PFSK-1 (cell line): Measurements from ENCODE around the gene OR5P2.

Experiments used
- FOXP2 ChIP-seq: optimal IDR thresholded peaks from 2 replicates; pipeline ENCODE3; 2011; ENCODE audit warnings: borderline replicate concordance, control low read depth, inconsistent platforms; ENCODE audit not compliant: insufficient read depth; ENCODE audit errors: extremely low read length, extremely low read depth
- POLR2AphosphoS5 ChIP-seq: IDR thresholded peaks from 2 replicates; pipeline ENCODE4 v1.6.1; 2012; ENCODE audit warnings: low read depth, mild to moderate bottlenecking, control low read depth, low read length, moderate library complexity
- SIN3A ChIP-seq: IDR thresholded peaks from 2 replicates; pipeline ENCODE4 v1.6.1; 2012; ENCODE audit warnings: mild to moderate bottlenecking, low read length, moderate library complexity, borderline replicate concordance; ENCODE audit not compliant: insufficient read depth
- TAF1 ChIP-seq: IDR thresholded peaks from 2 replicates; pipeline ENCODE4 v1.6.1; 2012; ENCODE audit warnings: low read length, control low read depth, borderline replicate concordance; ENCODE audit not compliant: insufficient read depth
- TF ChIP-seq, protein P1 (sequence below), 2 experiments: IDR thresholded peaks; 2 replicates each; pipeline versions ENCODE4 v1.6.1 to v1.8.0; 2011 to 2012; ENCODE audit warnings: low read depth in 2 of 2, low read length in 2 of 2, control low read depth in 1 of 2, inconsistent platforms in 1 of 2, mild to moderate bottlenecking in 1 of 2, moderate library complexity in 1 of 2; ENCODE audit not compliant: insufficient read depth in 1 of 2

Gene OR5P2

DNA sequence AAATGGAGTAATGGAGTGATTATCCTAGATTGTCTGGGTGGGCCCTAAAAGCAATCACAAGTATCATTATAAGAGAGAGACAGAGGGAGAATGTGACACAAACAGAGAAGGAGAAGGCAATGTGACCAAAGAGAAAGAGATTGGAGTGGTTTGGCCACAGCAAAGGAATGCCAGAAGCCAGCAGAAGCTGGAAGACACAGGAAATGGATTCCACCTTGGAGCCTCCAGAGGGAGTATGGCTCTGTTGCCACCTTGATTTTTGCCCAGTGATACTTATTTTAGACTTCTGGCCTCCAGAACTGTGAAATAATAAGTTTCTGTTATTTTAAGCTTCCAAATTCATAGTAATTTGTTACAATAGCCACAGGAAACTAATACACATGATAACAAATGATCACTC lies 36.8 kb upstream of the OR5P2 start:
- TF ChIP-seq FOXP2 = no peak
- TF ChIP-seq TAF1 = no peak
- TF ChIP-seq, protein P1, sequence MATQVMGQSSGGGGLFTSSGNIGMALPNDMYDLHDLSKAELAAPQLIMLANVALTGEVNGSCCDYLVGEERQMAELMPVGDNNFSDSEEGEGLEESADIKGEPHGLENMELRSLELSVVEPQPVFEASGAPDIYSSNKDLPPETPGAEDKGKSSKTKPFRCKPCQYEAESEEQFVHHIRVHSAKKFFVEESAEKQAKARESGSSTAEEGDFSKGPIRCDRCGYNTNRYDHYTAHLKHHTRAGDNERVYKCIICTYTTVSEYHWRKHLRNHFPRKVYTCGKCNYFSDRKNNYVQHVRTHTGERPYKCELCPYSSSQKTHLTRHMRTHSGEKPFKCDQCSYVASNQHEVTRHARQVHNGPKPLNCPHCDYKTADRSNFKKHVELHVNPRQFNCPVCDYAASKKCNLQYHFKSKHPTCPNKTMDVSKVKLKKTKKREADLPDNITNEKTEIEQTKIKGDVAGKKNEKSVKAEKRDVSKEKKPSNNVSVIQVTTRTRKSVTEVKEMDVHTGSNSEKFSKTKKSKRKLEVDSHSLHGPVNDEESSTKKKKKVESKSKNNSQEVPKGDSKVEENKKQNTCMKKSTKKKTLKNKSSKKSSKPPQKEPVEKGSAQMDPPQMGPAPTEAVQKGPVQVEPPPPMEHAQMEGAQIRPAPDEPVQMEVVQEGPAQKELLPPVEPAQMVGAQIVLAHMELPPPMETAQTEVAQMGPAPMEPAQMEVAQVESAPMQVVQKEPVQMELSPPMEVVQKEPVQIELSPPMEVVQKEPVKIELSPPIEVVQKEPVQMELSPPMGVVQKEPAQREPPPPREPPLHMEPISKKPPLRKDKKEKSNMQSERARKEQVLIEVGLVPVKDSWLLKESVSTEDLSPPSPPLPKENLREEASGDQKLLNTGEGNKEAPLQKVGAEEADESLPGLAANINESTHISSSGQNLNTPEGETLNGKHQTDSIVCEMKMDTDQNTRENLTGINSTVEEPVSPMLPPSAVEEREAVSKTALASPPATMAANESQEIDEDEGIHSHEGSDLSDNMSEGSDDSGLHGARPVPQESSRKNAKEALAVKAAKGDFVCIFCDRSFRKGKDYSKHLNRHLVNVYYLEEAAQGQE (IDR thresholded peaks at IDR 0.05; ENCODE audit: insufficient read depth in 1 of 2, low read depth in 2 of 2, low read length in 2 of 2) = no peak
- no peak for TF ChIP-seq SIN3A
- no peak for TF ChIP-seq POLR2AphosphoS5

DNA sequence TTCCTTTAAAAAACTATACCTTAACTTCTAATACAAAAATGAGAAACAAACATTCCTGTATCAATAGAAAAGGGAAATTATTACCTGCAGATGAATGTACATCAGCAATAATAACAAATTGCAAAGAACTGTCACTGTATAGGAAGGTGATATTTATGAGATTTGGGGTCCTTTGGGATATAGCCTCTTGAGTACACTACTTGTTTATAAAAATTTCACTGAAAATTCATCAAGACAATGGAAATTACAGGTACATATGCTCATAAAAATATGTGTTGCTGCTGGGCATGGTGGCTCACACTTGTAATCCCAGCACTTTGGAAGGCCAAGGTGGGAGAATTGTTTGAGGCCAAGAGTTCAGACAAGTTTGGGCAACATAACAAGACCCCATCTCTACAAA lies 34.0 kb upstream of the OR5P2 start, which contains the start of gene OR5P3:
TSS of gene OR5P3 (minus strand) at position 101 of the 400 bp plus-strand sequence.
- TF ChIP-seq POLR2AphosphoS5 (no peak), TAF1 (no peak), SIN3A (no peak), FOXP2 (no peak)
- TF ChIP-seq, protein P1 (IDR thresholded peaks at IDR 0.05; ENCODE audit: insufficient read depth in 1 of 2, low read depth in 2 of 2, low read length in 2 of 2) = no peak

DNA sequence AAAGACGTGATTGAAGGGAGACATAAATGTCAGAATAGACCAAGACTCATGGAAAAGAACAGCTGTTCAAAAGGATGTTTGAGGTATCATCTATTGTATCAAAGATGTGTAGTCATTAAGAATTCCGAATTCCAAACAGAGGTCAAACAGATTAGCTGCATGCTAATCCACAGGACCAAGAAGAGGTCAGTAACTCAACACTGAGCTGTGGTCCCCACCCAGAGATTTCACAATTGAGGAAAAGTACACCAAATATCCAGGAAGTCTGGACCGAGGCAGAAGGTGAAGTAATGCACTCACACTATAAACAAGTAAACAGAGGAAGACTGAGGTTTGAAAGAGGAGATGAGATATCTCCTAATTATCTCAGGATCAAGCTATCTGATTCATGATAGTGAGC lies 29.6 kb upstream of the OR5P2 start:
- TF ChIP-seq POLR2AphosphoS5 (no peak), FOXP2 (no peak), SIN3A (no peak)

DNA sequence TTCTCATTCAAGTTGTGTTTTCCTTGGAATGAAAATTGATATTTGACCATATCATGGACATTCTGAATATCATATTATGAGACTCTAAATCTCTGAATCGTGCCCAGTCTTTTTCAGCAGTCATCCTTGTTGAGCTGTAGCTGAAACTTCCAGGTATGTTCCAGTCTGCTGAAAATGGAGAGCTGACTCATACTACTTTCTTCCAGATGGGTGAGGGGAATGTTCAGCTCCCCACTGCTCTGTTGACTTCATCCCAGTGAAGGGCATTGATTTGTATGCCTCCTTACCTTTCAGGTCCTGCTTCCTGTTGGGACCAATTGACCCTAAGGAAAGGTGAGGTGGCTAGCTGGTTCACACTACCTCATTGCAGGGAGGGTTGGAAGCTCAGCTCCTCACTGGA lies 3.5 kb downstream of the OR5P2 start:
- TF ChIP-seq, protein P1 (IDR thresholded peaks at IDR 0.05; ENCODE audit: insufficient read depth in 1 of 2, low read depth in 2 of 2, low read length in 2 of 2) = no peak
- TF ChIP-seq TAF1 (no peak), FOXP2 (no peak), SIN3A (no peak), POLR2AphosphoS5 (no peak)

DNA sequence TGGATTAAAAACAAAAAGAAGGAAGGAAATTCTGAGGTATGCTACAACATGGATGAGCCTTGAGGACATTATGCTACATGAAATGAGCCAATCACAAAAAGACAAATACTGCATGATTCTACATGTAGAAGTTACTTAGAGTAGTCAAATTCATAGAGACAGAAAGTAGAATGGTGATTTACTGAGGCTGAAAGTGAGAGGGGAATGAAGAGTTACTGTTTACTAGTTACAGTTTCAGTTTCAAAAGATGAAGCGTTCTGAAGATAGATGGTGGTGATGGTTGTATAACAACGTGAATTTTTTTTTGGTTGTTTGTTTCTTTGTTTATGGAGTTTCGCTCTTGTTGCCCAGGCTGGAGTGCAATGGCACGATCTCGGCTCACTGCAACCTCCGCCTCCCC lies 9.5 kb downstream of the OR5P2 start:
- no peak for TF ChIP-seq TAF1
- TF ChIP-seq SIN3A = no peak
- TF ChIP-seq, protein P1 (IDR thresholded peaks at IDR 0.05; ENCODE audit: insufficient read depth in 1 of 2, low read depth in 2 of 2, low read length in 2 of 2) = no peak
- no peak for TF ChIP-seq POLR2AphosphoS5
- TF ChIP-seq FOXP2 = no peak
